ENCODE results near the gene MAST1.
A peak's percentile ranks its signal among the peaks of the same experiment; 100 is the strongest.

MAST1 gene

GRCh38 chr19:12890787-12891552, 52.7 kb downstream of the MAST1 start, which contains the start of gene GCDH:
GCDH (plus strand) TSS chr19:12891160; CDS start chr19:12891305, 145 bp downstream.
- Histone ChIP-seq H3K4me3 (ENCODE audit: severe bottlenecking) (peak within 1 kb of the TSS; percentile 59), H3K4me1 (ENCODE audit: insufficient read depth, poor library complexity, severe bottlenecking) (no peaks in the 10 kb centered on the region), H3K27ac (ENCODE audit: poor library complexity, severe bottlenecking) (no peak within 1 kb of the TSS), H3K36me3 (ENCODE audit: low read depth) (no peaks in the 10 kb centered on the region), H3K9me3 (ENCODE audit: severe bottlenecking) (no peaks in the 10 kb centered on the region), H3K27me3 (ENCODE audit: insufficient read depth, poor library complexity, severe bottlenecking) (no peaks in the 10 kb centered on the region)
- peak; percentile 98 for ATAC-seq (ENCODE audit: low read depth)
- peak; percentile 99 for DNase-seq (ENCODE audit: low spot score)
- no peak for TF ChIP-seq CTCF (IDR thresholded peaks at IDR 0.05; ENCODE audit: poor library complexity, severe bottlenecking)

GRCh38 chr19:12891553-12892021, 53.3 kb downstream of the MAST1 start:
- H3K36me3 ChIP-seq (ENCODE audit: low read depth) = no peaks in the 10 kb centered on the region
- no peak for TF ChIP-seq CTCF (IDR thresholded peaks at IDR 0.05; ENCODE audit: poor library complexity, severe bottlenecking)
- H3K9me3 ChIP-seq (ENCODE audit: severe bottlenecking) = no peaks in the 10 kb centered on the region
- ATAC-seq (ENCODE audit: low read depth) (no peak), DNase-seq (ENCODE audit: low spot score) (no peak)
- H3K4me3 ChIP-seq (ENCODE audit: severe bottlenecking) = peak overlapping the region; percentile 59
- H3K27ac ChIP-seq (ENCODE audit: poor library complexity, severe bottlenecking) = no peak overlapping the region
- no peaks in the 10 kb centered on the region for H3K4me1 ChIP-seq (ENCODE audit: insufficient read depth, poor library complexity, severe bottlenecking)
- H3K27me3 ChIP-seq (ENCODE audit: insufficient read depth, poor library complexity, severe bottlenecking) = no peaks in the 10 kb centered on the region

- Histone ChIP-seq H3K27ac (ENCODE audit: poor library complexity, severe bottlenecking) (no peak overlapping the region), H3K4me3 (ENCODE audit: severe bottlenecking) (no peak overlapping the region), H3K4me1 (ENCODE audit: insufficient read depth, poor library complexity, severe bottlenecking) (no peaks in the 10 kb centered on the region), H3K27me3 (ENCODE audit: insufficient read depth, poor library complexity, severe bottlenecking) (no peaks in the 10 kb centered on the region), H3K36me3 (ENCODE audit: low read depth) (no peaks in the 10 kb centered on the region), H3K9me3 (ENCODE audit: severe bottlenecking) (no peaks in the 10 kb centered on the region)
- ATAC-seq (ENCODE audit: low read depth) (no peak), DNase-seq (ENCODE audit: low spot score) (no peak)
- TF ChIP-seq CTCF (IDR thresholded peaks at IDR 0.05; ENCODE audit: poor library complexity, severe bottlenecking) = no peak
Measured at GRCh38 chr19:12893582-12893981, 55.3 kb downstream of the MAST1 start.

- Histone ChIP-seq H3K4me1 (ENCODE audit: insufficient read depth, poor library complexity, severe bottlenecking) (no peaks in the 10 kb centered on the region), H3K4me3 (ENCODE audit: severe bottlenecking) (no peak overlapping the region), H3K27me3 (ENCODE audit: insufficient read depth, poor library complexity, severe bottlenecking) (no peaks in the 10 kb centered on the region), H3K9me3 (ENCODE audit: severe bottlenecking) (no peaks in the 10 kb centered on the region), H3K36me3 (ENCODE audit: low read depth) (no peaks in the 10 kb centered on the region), H3K27ac (ENCODE audit: poor library complexity, severe bottlenecking) (no peak overlapping the region)
- ATAC-seq (ENCODE audit: low read depth) (no peak), DNase-seq (ENCODE audit: low spot score) (no peak)
- TF ChIP-seq CTCF (IDR thresholded peaks at IDR 0.05; ENCODE audit: poor library complexity, severe bottlenecking) = no peak
Measured at GRCh38 chr19:12896460-12896859, 58.1 kb downstream of the MAST1 start.
